ENCODE data around the gene CSRNP2. TPM values are rescaled to one million over a fixed set of nuclear protein-coding genes. Genes with fewer than 3 reads are reported as not detected.

The CSRNP2 gene
- total RNA-seq, 6 donors from 2014 or later, result 20.3 to 29.6 (median 23.5) TPM

GRCh38 chr12:51127050-51127729, 43.8 kb upstream of the CSRNP2 start:
- H3K27ac ChIP-seq, result no peak overlapping the region
- ATAC-seq (ENCODE audit: low FRiP score in 2 of 2), result no peak

GRCh38 chr12:51126297-51126696, 42.9 kb upstream of the CSRNP2 start:
- DNase-seq, result no peak
- 93 to 94% methylated on average over 2 of the region's 2 CpGs for WGBS, 2 donors

More at GRCh38 chr12:51127050-51127729, 43.8 kb upstream of the CSRNP2 start:
- Histone ChIP-seq H3K27me3 (no peaks in the 10 kb centered on the region), H3K4me1 (no peaks in the 10 kb centered on the region), H3K4me3 (no peak overlapping the region), H3K36me3 (peaks cover 5 to 15% (median 8%) of the 10 kb centered on the region in 4 donors), H3K9me3 (no peaks in the 10 kb centered on the region)
- TF ChIP-seq CTCF (IDR thresholded peaks at IDR 0.05) (no peak), POLR2A (IDR thresholded peaks at IDR 0.05) (no peak), EP300 (IDR thresholded peaks at IDR 0.05) (no peak), POLR2AphosphoS5 (IDR thresholded peaks at IDR 0.05) (no peak)
- no peak for DNase-seq
- 95 to 100% methylated on average over 2 of the region's 2 CpGs for WGBS, 2 donors

DNA sequence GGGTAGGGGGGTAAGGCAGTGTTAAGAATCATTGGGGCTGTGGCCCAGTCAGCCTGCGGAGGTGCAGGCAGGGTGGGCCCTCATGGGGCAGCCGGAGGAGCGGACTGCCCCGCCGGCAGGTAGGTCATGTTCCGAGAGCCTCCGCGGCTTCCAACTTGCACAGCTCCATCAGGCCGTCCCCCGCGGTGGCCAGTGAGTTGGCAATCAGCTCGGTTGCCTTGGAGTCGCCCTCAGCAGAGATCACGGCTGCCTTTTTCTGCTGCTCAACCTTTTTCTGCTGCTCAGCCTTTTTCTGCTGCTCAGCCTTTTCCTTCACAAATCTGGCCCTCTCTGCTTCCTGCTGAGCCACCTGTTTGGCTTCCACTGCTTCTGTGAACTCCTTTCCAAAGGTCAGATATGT, 41.1 kb upstream of the CSRNP2 start:
- TF ChIP-seq EP300 (IDR thresholded peaks at IDR 0.05) (no peak), POLR2AphosphoS5 (IDR thresholded peaks at IDR 0.05) (no peak), CTCF (IDR thresholded peaks at IDR 0.05) (no peak)
- 94 to 100% methylated on average over 5 to 14 of the region's 14 CpGs for WGBS, 2 donors
- H3K9me3 ChIP-seq, result no peaks in the 10 kb centered on the region

More at GRCh38 chr12:51126297-51126696, 42.9 kb upstream of the CSRNP2 start:
- no peaks in the 10 kb centered on the region for H3K4me1 ChIP-seq
- no peaks in the 10 kb centered on the region for H3K27me3 ChIP-seq
- no peaks in the 10 kb centered on the region for H3K9me3 ChIP-seq
- TF ChIP-seq CTCF (IDR thresholded peaks at IDR 0.05) (no peak), POLR2A (IDR thresholded peaks at IDR 0.05) (no peak), POLR2AphosphoS5 (IDR thresholded peaks at IDR 0.05) (no peak), EP300 (IDR thresholded peaks at IDR 0.05) (no peak)
- ATAC-seq (ENCODE audit: low FRiP score in 2 of 2), result no peak
- H3K4me3 ChIP-seq, result no peak overlapping the region
- H3K36me3 ChIP-seq, result peaks cover 5 to 15% (median 8%) of the 10 kb centered on the region in 4 donors
- H3K27ac ChIP-seq, result no peak overlapping the region

GRCh38 chr12:51122844-51123243, 39.4 kb upstream of the CSRNP2 start:
- no peaks in the 10 kb centered on the region for H3K9me3 ChIP-seq
- TF ChIP-seq POLR2A (IDR thresholded peaks at IDR 0.05) (no peak), EP300 (IDR thresholded peaks at IDR 0.05) (no peak), CTCF (IDR thresholded peaks at IDR 0.05) (no peak), POLR2AphosphoS5 (IDR thresholded peaks at IDR 0.05) (no peak)
- no peak overlapping the region for H3K27ac ChIP-seq
- peaks cover 0 to 3% (median 0%) of the 10 kb centered on the region in 4 donors for H3K4me1 ChIP-seq
- no peaks in the 10 kb centered on the region for H3K27me3 ChIP-seq
- ATAC-seq (ENCODE audit: low FRiP score in 2 of 2) (no peak), DNase-seq (no peak)
- H3K36me3 ChIP-seq, result peaks cover 5 to 26% (median 8%) of the 10 kb centered on the region in 4 donors
- H3K4me3 ChIP-seq, result no peak overlapping the region

More for the DNA sequence above, 41.1 kb upstream of the CSRNP2 start:
- H3K27me3 ChIP-seq, result no peaks in the 10 kb centered on the region
- H3K4me1 ChIP-seq, result peaks cover 0 to 3% (median 0%) of the 10 kb centered on the region in 4 donors
- DNase-seq (peak in 1 of 2 donors; percentile 45), ATAC-seq (ENCODE audit: low FRiP score in 2 of 2) (no peak)
- H3K27ac ChIP-seq, result no peak overlapping the region
- H3K36me3 ChIP-seq, result peaks cover 5 to 15% (median 8%) of the 10 kb centered on the region in 4 donors
- H3K4me3 ChIP-seq, result no peak overlapping the region

- Histone ChIP-seq H3K27me3 (no peaks in the 10 kb centered on the region), H3K36me3 (peaks cover 0 to 44% (median 11%) of the 10 kb centered on the region in 4 donors), H3K4me1 (peaks cover 0 to 3% (median 0%) of the 10 kb centered on the region in 4 donors), H3K4me3 (no peak overlapping the region), H3K9me3 (no peaks in the 10 kb centered on the region), H3K27ac (no peak overlapping the region)
- ATAC-seq (ENCODE audit: low FRiP score in 2 of 2) (no peak), DNase-seq (no peak)
- 91 to 94% methylated on average over 3 of the region's 3 CpGs for WGBS, 2 donors
- no peak for TF ChIP-seq POLR2AphosphoS5 (IDR thresholded peaks at IDR 0.05)
- TF ChIP-seq POLR2A (IDR thresholded peaks at IDR 0.05), result no peak
These were observed 35.3 kb upstream of the CSRNP2 start for GRCh38 chr12:51118706-51119105.
